IMR-90 (cell line): ENCODE data around the gene FBP1. TPM values are rescaled to one million over a fixed set of nuclear protein-coding genes. Genes with fewer than 3 reads are reported as not detected.

Source experiments
- ATAC-seq: fragments of 200-7000 bp; cut with Tn5 transposase; 2 replicates; pipeline ENCODE4 v1.9.1; 2020; ENCODE audit warnings: low read depth, mild to moderate bottlenecking, moderate library complexity
- BruUV-seq: library from RNA; stranded (reverse); fragments of 400-500 nt; replicated peaks from 2 replicates; lab custom pipeline; 2021; lab: Mats Ljungman, UMichigan
- CTCF ChIA-PET: fragments of 300-600 bp; formaldehyde crosslinking; extraction: SDS; loops from one replicate; lab custom pipeline; 2021; ENCODE audit warnings: antibody characterized with exemption; lab: Yijun Ruan, JAX
- POLR2A ChIA-PET: fragments of 300-600 bp; sonication (Branson Sonifier 250); formaldehyde crosslinking; loops from one replicate; lab custom pipeline; 2022; ENCODE audit warnings: antibody characterized with exemption; ENCODE audit not compliant: unreplicated experiment; lab: Charles Lee
- DNase-seq: peaks from one replicate; pipeline ENCODE4 v3.0.0; 2013
- H2AFZ ChIP-seq: replicated peaks from 2 replicates; pipeline ENCODE3; 2013; ENCODE audit warnings: low read length, mild to moderate bottlenecking; ENCODE audit not compliant: poor library complexity
- H2AK5ac ChIP-seq: 2 replicates; pipeline ENCODE4 v1.6.1; 2013; ENCODE audit warnings: low read depth, low read length, inconsistent platforms
- H2AK9ac ChIP-seq: replicated peaks from 2 replicates; pipeline ENCODE3; 2013; ENCODE audit warnings: mild to moderate bottlenecking, low read depth, low read length, moderate library complexity; ENCODE audit not compliant: poor library complexity
- H2BK120ac ChIP-seq: 2 replicates; pipeline ENCODE4 v1.6.1; 2013; ENCODE audit warnings: low read depth, low read length, inconsistent platforms
- H2BK15ac ChIP-seq: 3 replicates; pipeline ENCODE4 v1.6.1; 2013; ENCODE audit warnings: low read depth, low read length, inconsistent platforms
- H2BK20ac ChIP-seq: 2 replicates; pipeline ENCODE4 v1.6.1; 2013; ENCODE audit warnings: low read depth, mild to moderate bottlenecking, inconsistent platforms, low read length, moderate library complexity
- H2BK5ac ChIP-seq: 2 replicates; pipeline ENCODE4 v1.6.1; 2013; ENCODE audit warnings: mild to moderate bottlenecking, low read depth, low read length, inconsistent platforms; ENCODE audit not compliant: poor library complexity, severe bottlenecking
- H3K14ac ChIP-seq: replicated peaks from 2 replicates; pipeline ENCODE4 v1.6.1; 2013; ENCODE audit warnings: low read depth, low read length, inconsistent platforms
- H3K18ac ChIP-seq: 2 replicates; pipeline ENCODE4 v1.6.1; 2013; ENCODE audit warnings: low read depth, low read length, control low read depth
- H3K23ac ChIP-seq: 2 replicates; pipeline ENCODE4 v1.6.1; 2013; ENCODE audit warnings: low read depth, low read length, inconsistent platforms
- H3K27ac ChIP-seq: 2 replicates; pipeline ENCODE4 v1.5.1; 2013; ENCODE audit warnings: mild to moderate bottlenecking, control low read depth, low read length; ENCODE audit not compliant: insufficient read depth
- H3K27me3 ChIP-seq: 2 replicates; pipeline ENCODE4 v1.6.1; 2013; ENCODE audit warnings: low read length; ENCODE audit not compliant: control insufficient read depth, insufficient read depth
- H3K36me3 ChIP-seq: 2 replicates; pipeline ENCODE4 v1.6.1; 2013; ENCODE audit warnings: low read length, mixed read lengths; ENCODE audit not compliant: control insufficient read depth, insufficient read depth
- H3K4ac ChIP-seq: 2 replicates; pipeline ENCODE4 v1.6.1; 2013; ENCODE audit warnings: low read depth, low read length, inconsistent platforms
- H3K4me1 ChIP-seq: 2 replicates; pipeline ENCODE4 v1.6.1; 2013; ENCODE audit warnings: low read length, mixed read lengths; ENCODE audit not compliant: control insufficient read depth, insufficient read depth
- H3K4me2 ChIP-seq: 2 replicates; pipeline ENCODE4 v1.6.1; 2013; ENCODE audit warnings: low read depth, mild to moderate bottlenecking, control low read depth, low read length, moderate library complexity
- H3K4me3 ChIP-seq: 2 replicates; pipeline ENCODE4 v1.5.1; 2013; ENCODE audit warnings: low read depth, mild to moderate bottlenecking, control low read depth, low read length, moderate library complexity; ENCODE audit not compliant: insufficient read depth
- H3K56ac ChIP-seq: 2 replicates; pipeline ENCODE4 v1.6.1; 2013; ENCODE audit warnings: low read length, inconsistent platforms; ENCODE audit not compliant: insufficient read depth; ENCODE audit errors: extremely low read depth
- H3K79me1 ChIP-seq, 2 experiments: 2 replicates each; pipeline ENCODE4 v1.6.1; 2013; ENCODE audit warnings: low read length in 2 of 2, inconsistent platforms in 1 of 2, low read depth in 1 of 2
- H3K9ac ChIP-seq: 2 replicates; pipeline ENCODE4 v1.6.1; 2013; ENCODE audit warnings: low read depth, low read length, control low read depth
- H3K9me1 ChIP-seq: 2 replicates; pipeline ENCODE4 v1.6.1; 2013; ENCODE audit warnings: low read length, inconsistent platforms; ENCODE audit not compliant: insufficient read depth
- H3K9me3 ChIP-seq: 2 replicates; pipeline ENCODE4 v1.6.1; 2013; ENCODE audit warnings: low read length; ENCODE audit not compliant: control insufficient read depth, insufficient read depth
- H4K20me1 ChIP-seq: 2 replicates; pipeline ENCODE4 v1.6.1; 2013; ENCODE audit warnings: low read length, inconsistent platforms; ENCODE audit not compliant: insufficient read depth
- H4K5ac ChIP-seq: 2 replicates; pipeline ENCODE4 v1.6.1; 2013; ENCODE audit warnings: mild to moderate bottlenecking, low read depth, low read length, control low read depth
- H4K8ac ChIP-seq, 2 experiments: 2 replicates each; pipeline ENCODE4 v1.6.1; 2013; ENCODE audit warnings: low read depth in 2 of 2, low read length in 2 of 2, control low read depth in 1 of 2, inconsistent platforms in 1 of 2
- H4K91ac ChIP-seq: 2 replicates; pipeline ENCODE4 v1.6.1; 2013; ENCODE audit warnings: low read depth, low read length, inconsistent platforms; ENCODE audit not compliant: insufficient read depth
- BHLHE40 ChIP-seq: fragments of 150-350 bp; IDR thresholded peaks from 2 replicates; pipeline ENCODE4 v1.6.1; 2016; ENCODE audit warnings: mild to moderate bottlenecking, low read depth, low read length
- CEBPB ChIP-seq: IDR thresholded peaks from 2 replicates; pipeline ENCODE4 v1.6.1; 2012; ENCODE audit warnings: low read depth, low read length, improper control_type of control experiment
- CHD1 ChIP-seq: IDR thresholded peaks from 2 replicates; pipeline ENCODE4 v1.6.1; 2012; ENCODE audit warnings: low read depth, low read length, improper control_type of control experiment
- FOS ChIP-seq: fragments of 150-350 bp; IDR thresholded peaks from 2 replicates; pipeline ENCODE4 v1.6.1; 2016; ENCODE audit warnings: low read depth, low read length
- MAFK ChIP-seq: IDR thresholded peaks from 2 replicates; pipeline ENCODE4 v1.6.1; 2012; ENCODE audit warnings: low read depth, low read length, improper control_type of control experiment
- MAZ ChIP-seq: IDR thresholded peaks from 2 replicates; pipeline ENCODE4 v1.6.1; 2012; ENCODE audit warnings: low read depth, mild to moderate bottlenecking, low read length, improper control_type of control experiment, moderate library complexity, borderline replicate concordance
- MXI1 ChIP-seq: IDR thresholded peaks from 2 replicates; pipeline ENCODE4 v1.6.1; 2012; ENCODE audit warnings: low read depth, mild to moderate bottlenecking, low read length, moderate library complexity, borderline replicate concordance
- NFE2L2 ChIP-seq: fragments of 150-350 bp; IDR thresholded peaks from 2 replicates; pipeline ENCODE4 v1.6.1; 2016; ENCODE audit warnings: low read depth, mild to moderate bottlenecking, low read length
- POLR2A ChIP-seq: IDR thresholded peaks from 2 replicates; pipeline ENCODE4 v1.6.1; 2012; ENCODE audit warnings: mild to moderate bottlenecking, low read depth, low read length
- RCOR1 ChIP-seq: IDR thresholded peaks from 2 replicates; pipeline ENCODE4 v1.6.1; 2012; ENCODE audit warnings: mild to moderate bottlenecking, low read length, improper control_type of control experiment; ENCODE audit not compliant: insufficient replicate concordance
- WGBS, 2 experiments: methylation state at CpG; one replicate each; pipeline versions ENCODE4 v1.1.5 to v1.1.7; 2013; ENCODE audit warnings: missing lambda C conversion rate in 2 of 2; ENCODE audit not compliant: insufficient read length in 1 of 2; ENCODE audit errors: extremely low coverage in 2 of 2; 5-methylcytosine and 5-hydroxymethylcytosine counted together
- dilution Hi-C: fragments of 300-500 bp; cut with HindIII; formaldehyde crosslinking; loops from one replicate; pipeline ENCODE4 v1.14.3; 2018; ENCODE audit warnings: low sequenced_read_pairs; ENCODE audit not compliant: unreplicated experiment
- in situ Hi-C: fragments of 300-500 bp; cut with MboI; formaldehyde crosslinking; loops from 3 replicates; pipeline ENCODE4 v1.14.3; 2019; ENCODE audit warnings: low sequenced_read_pairs, inconsistent platforms, mixed read lengths
- intact Hi-C: fragments of 100-400 bp; cut with micrococcal nuclease; formaldehyde crosslinking; loops from 2 replicates; pipeline ENCODE4 v1.10.0; 2022
- polyA plus RNA-seq, 3 experiments: library from polyadenylated mRNA; depleted of rRNA; stranded (reverse); fragments of >200 nt; gene quantifications; 2 replicates each; pipeline ENCODE4 v1.2.3, GENCODE V29; 2012; ENCODE audit warnings: low replicate concordance in 1 of 3
- total RNA-seq: library from RNA; depleted of rRNA; stranded (reverse); fragments of >200 nt; gene quantifications from 2 replicates; pipeline ENCODE4 v1.2.3, GENCODE V29; 2012
- TF ChIP-seq, protein P1 (sequence below): fragments of 150-350 bp; IDR thresholded peaks from 2 replicates; pipeline ENCODE4 v1.6.1; 2016; ENCODE audit warnings: low read depth, mild to moderate bottlenecking, low read length, moderate library complexity, borderline replicate concordance
- TF ChIP-seq, protein P2 (sequence below): conservative IDR thresholded peaks from 2 replicates; pipeline ENCODE4 v1.5.1; 2012; ENCODE audit warnings: mild to moderate bottlenecking, low read depth, low read length, improper control_type of control experiment

Gene FBP1
- total and polyA plus RNA-seq, 2 of the 4 experiments (the other 2 are of a cell fraction), result not detected

DNA sequence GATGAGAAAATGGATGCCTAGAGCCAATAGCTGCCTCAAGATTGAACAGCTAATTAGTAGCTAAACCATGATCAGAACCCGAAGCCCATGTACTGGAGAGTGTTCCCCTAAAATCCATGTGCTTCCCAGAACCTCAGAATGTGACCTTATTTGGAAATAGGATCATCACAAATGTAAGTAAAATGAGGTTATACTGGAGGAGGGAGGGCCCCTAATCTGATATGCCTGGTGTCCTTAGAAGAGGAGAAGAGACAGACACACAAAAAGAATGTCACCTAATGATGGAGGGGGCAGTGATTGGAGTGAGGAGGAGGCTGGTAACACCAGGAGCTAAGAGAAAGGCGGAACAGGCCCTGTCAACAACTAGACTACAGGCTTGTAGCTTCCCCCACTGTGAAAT lies 41.3 kb upstream of the FBP1 start:
- Histone ChIP-seq H3K4ac (0 out of 2 replicates have a peak overlapping the region, but pooled peaks have one; percentile 26), H3K27ac (no peak overlapping the region), H4K8ac (peak overlapping the region; percentile 24 to 57; a peak in 1 of 4 replicates), H3K56ac (no peak overlapping the region), H2AFZ (no peak overlapping the region), H3K9me1 (no peaks in the 10 kb centered on the region), H4K91ac (no peak overlapping the region), H3K36me3 (no peaks in the 10 kb centered on the region), H3K18ac (no peak overlapping the region), H3K4me2 (no peak overlapping the region), H2AK9ac (no peak overlapping the region), H2BK5ac (no peak overlapping the region), H3K27me3 (no peaks in the 10 kb centered on the region; the same call in 1 of the 2 replicates), H3K23ac (no peak overlapping the region), H3K9me3 (no peaks in the 10 kb centered on the region), H2BK15ac (peak overlapping the region; percentile 79; the same call in 1 of the 3 replicates), H3K14ac (no peak overlapping the region), H2BK120ac (no peak overlapping the region; the same call in 1 of the 2 replicates), H2AK5ac (no peak overlapping the region; the same call in 1 of the 2 replicates), H4K5ac (no peak overlapping the region; the same call in 1 of the 2 replicates), H3K79me1 (no peaks in the 10 kb centered on the region), H4K20me1 (no peaks in the 10 kb centered on the region), H3K4me1 (peaks cover 1% of the 10 kb centered on the region), H3K4me3 (no peak overlapping the region), H2BK20ac (peak overlapping the region; percentile 18; the same call in 1 of the 2 replicates), H3K9ac (no peak overlapping the region)
- CTCF ChIA-PET, result interaction anchor here (0.6 to 3.4 kb wide), 13 partner anchors 17 to 592 kb away, joined by 3 to 47 read pairs (median 4); no protein-coding TSS in a partner anchor
- no peak for TF ChIP-seq FOS
- no peak for TF ChIP-seq BHLHE40
- TF ChIP-seq MXI1, result no peak
- no peak for TF ChIP-seq NFE2L2
- TF ChIP-seq RCOR1, result no peak
- no peak for TF ChIP-seq CHD1
- no peak for TF ChIP-seq MAZ
- TF ChIP-seq, protein P1, sequence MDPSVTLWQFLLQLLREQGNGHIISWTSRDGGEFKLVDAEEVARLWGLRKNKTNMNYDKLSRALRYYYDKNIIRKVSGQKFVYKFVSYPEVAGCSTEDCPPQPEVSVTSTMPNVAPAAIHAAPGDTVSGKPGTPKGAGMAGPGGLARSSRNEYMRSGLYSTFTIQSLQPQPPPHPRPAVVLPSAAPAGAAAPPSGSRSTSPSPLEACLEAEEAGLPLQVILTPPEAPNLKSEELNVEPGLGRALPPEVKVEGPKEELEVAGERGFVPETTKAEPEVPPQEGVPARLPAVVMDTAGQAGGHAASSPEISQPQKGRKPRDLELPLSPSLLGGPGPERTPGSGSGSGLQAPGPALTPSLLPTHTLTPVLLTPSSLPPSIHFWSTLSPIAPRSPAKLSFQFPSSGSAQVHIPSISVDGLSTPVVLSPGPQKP, result no peak
- TF ChIP-seq, protein P2, sequence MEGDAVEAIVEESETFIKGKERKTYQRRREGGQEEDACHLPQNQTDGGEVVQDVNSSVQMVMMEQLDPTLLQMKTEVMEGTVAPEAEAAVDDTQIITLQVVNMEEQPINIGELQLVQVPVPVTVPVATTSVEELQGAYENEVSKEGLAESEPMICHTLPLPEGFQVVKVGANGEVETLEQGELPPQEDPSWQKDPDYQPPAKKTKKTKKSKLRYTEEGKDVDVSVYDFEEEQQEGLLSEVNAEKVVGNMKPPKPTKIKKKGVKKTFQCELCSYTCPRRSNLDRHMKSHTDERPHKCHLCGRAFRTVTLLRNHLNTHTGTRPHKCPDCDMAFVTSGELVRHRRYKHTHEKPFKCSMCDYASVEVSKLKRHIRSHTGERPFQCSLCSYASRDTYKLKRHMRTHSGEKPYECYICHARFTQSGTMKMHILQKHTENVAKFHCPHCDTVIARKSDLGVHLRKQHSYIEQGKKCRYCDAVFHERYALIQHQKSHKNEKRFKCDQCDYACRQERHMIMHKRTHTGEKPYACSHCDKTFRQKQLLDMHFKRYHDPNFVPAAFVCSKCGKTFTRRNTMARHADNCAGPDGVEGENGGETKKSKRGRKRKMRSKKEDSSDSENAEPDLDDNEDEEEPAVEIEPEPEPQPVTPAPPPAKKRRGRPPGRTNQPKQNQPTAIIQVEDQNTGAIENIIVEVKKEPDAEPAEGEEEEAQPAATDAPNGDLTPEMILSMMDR, result no peak
- TF ChIP-seq CEBPB, result no peak
- TF ChIP-seq POLR2A, result no peak
- no peak for TF ChIP-seq MAFK
- WGBS, 2 experiments, result no CpG with 5 or more reads among the region's 2 CpGs
- in situ Hi-C loops, result loop anchor here (5.0 to 10.0 kb wide), 2 partner anchors 324 to 447 kb away; no protein-coding TSS in a partner anchor
- intact Hi-C loops, result loop anchor here (1.0 to 5.0 kb wide), 6 partner anchors 102 to 451 kb away; no protein-coding TSS in a partner anchor
- DNase-seq, result no peak
- POLR2A ChIA-PET, result no interaction called here
- no TSS peak for BruUV-seq
- dilution Hi-C loops, result no loop called here
- ATAC-seq, result no peak
